NB4 (cell line): ENCODE data around the gene THADA.

Source experiments
- CTCF ChIP-seq: IDR thresholded peaks from one replicate; pipeline ENCODE4 v1.5.1; 2012; ENCODE audit warnings: low read depth, low read length
- MAX ChIP-seq: IDR thresholded peaks from 2 replicates; pipeline ENCODE4 v1.6.1; 2011; ENCODE audit warnings: low read depth, low read length
- POLR2A ChIP-seq: IDR thresholded peaks from 2 replicates; pipeline ENCODE4 v1.6.1; 2011; ENCODE audit warnings: mild to moderate bottlenecking; ENCODE audit not compliant: insufficient read length; ENCODE audit errors: extremely low read depth

GRCh38 chr2:43419876-43420275 is 176.0 kb downstream of the THADA start:
- TF ChIP-seq CTCF (no peak), MAX (no peak), POLR2A (no peak)
